WERI-Rb-1 (cell line): ENCODE results near the gene PTPRM.
"Not testable (repeated sequence)": the region's sequence is repeated elsewhere in the genome, so short reads cannot be mapped to it uniquely, and the experiment has no call there.

Experiments used
- DNase-seq: peaks from one replicate; pipeline ENCODE4 v3.0.0-alpha.2; 2020
- H3K27ac ChIP-seq: fragments of 250-450 bp; sonication (Bioruptor Pico); 2 replicates; pipeline ENCODE4 v1.5.1; 2020; ENCODE audit warnings: mild to moderate bottlenecking, moderate library complexity
- H3K27me3 ChIP-seq: fragments of 250-450 bp; sonication (Bioruptor Pico); 2 replicates; pipeline ENCODE4 v1.5.1; 2021; ENCODE audit warnings: mild to moderate bottlenecking, low read depth, moderate library complexity; ENCODE audit not compliant: insufficient read depth, severe bottlenecking
- H3K36me3 ChIP-seq: fragments of 250-450 bp; sonication (Bioruptor Pico); 2 replicates; pipeline ENCODE4 v1.5.1; 2020; ENCODE audit warnings: mild to moderate bottlenecking, moderate library complexity
- H3K4me3 ChIP-seq: 2 replicates; pipeline ENCODE4 v1.5.1; 2011; ENCODE audit warnings: low read depth, mild to moderate bottlenecking, control low read depth, low read length
- H3K9me3 ChIP-seq: fragments of 250-450 bp; sonication (Bioruptor Pico); 2 replicates; pipeline ENCODE4 v1.5.1; 2021; ENCODE audit warnings: mild to moderate bottlenecking, moderate library complexity; ENCODE audit not compliant: severe bottlenecking
- TF ChIP-seq, protein P1 (sequence below): IDR thresholded peaks from 2 replicates; pipeline ENCODE4 v1.5.1; 2011; ENCODE audit warnings: low read depth, mild to moderate bottlenecking, control low read depth, inconsistent platforms, low read length

PTPRM gene

DNA sequence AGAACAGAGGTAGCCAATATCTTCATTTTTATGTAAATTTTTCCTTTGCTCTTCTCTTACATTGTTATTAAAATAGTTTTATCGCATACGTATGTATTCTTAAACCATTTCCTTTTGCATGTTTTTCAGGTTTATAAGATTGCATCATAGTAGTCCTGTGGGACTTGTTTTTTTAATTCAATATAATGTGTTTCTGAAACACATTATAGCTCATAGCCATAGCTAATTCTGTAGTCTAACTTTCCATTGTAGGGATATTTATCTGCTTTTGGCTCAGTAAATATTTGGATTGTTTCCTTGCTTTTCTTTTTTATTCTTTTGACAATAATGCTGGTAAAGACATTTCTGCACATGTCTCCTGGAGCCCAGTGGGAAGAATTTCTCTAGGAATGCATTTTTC is 484.3 kb downstream of the PTPRM start:
- no peak overlapping the region for H3K27ac ChIP-seq
- TF ChIP-seq, protein P1, sequence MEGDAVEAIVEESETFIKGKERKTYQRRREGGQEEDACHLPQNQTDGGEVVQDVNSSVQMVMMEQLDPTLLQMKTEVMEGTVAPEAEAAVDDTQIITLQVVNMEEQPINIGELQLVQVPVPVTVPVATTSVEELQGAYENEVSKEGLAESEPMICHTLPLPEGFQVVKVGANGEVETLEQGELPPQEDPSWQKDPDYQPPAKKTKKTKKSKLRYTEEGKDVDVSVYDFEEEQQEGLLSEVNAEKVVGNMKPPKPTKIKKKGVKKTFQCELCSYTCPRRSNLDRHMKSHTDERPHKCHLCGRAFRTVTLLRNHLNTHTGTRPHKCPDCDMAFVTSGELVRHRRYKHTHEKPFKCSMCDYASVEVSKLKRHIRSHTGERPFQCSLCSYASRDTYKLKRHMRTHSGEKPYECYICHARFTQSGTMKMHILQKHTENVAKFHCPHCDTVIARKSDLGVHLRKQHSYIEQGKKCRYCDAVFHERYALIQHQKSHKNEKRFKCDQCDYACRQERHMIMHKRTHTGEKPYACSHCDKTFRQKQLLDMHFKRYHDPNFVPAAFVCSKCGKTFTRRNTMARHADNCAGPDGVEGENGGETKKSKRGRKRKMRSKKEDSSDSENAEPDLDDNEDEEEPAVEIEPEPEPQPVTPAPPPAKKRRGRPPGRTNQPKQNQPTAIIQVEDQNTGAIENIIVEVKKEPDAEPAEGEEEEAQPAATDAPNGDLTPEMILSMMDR, result no peak
- no peaks in the 10 kb centered on the region for H3K27me3 ChIP-seq
- H3K36me3 ChIP-seq, result no peaks in the 10 kb centered on the region
- no peak overlapping the region for H3K4me3 ChIP-seq
- no peak for DNase-seq
- no peaks in the 10 kb centered on the region for H3K9me3 ChIP-seq

DNA sequence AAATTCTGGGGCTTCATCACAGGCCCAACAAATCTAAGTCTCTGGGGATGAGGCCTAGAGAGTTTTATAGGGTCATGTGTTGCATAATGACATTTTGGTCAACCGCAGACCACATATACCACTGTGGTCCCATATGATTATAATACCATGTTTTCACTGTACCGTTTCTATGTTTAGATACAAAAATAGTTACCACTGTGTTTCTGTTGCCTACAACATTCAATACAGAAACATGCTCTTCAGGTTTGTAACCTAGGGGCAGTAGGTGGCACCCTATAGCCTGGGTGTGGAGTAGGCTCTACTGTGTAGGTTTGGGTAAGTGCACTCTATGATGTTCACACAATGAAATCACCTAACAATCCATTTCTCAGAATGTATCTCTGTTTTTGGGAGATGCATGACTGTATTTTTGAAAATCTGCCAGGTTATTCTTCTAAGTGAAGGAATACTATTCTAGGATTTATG is 485.2 kb downstream of the PTPRM start:
- TF ChIP-seq, protein P1, result no peak; the same call in 1 of the 2 replicates
- no peaks in the 10 kb centered on the region for H3K27me3 ChIP-seq
- no peaks in the 10 kb centered on the region for H3K9me3 ChIP-seq
- no peak overlapping the region for H3K27ac ChIP-seq
- H3K36me3 ChIP-seq, result no peaks in the 10 kb centered on the region
- no peak overlapping the region for H3K4me3 ChIP-seq
- DNase-seq, result no peak

DNA sequence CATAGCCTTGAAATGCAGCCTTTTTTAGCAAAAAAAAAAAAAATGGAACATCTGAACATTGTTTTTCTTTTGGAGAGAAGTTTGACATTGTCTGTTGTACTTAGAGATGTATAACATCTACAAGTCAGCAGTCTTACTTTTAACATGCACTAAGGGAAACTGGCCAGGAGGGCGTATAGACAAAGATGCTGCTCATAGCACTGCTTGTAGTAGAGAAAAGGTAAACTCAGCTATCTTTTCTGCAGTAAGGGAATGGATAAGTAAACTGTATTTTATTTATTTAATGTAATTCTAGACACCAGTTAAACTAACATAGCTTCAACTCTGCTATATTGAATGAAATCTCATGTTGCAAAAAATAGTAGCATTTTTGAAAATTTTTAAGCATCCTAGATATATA is 489.6 kb downstream of the PTPRM start:
- DNase-seq, result no peak
- TF ChIP-seq, protein P1, result no peak
- Histone ChIP-seq H3K9me3 (no peaks in the 10 kb centered on the region), H3K4me3 (no peak overlapping the region), H3K36me3 (no peaks in the 10 kb centered on the region), H3K27me3 (no peaks in the 10 kb centered on the region), H3K27ac (no peak overlapping the region)

DNA sequence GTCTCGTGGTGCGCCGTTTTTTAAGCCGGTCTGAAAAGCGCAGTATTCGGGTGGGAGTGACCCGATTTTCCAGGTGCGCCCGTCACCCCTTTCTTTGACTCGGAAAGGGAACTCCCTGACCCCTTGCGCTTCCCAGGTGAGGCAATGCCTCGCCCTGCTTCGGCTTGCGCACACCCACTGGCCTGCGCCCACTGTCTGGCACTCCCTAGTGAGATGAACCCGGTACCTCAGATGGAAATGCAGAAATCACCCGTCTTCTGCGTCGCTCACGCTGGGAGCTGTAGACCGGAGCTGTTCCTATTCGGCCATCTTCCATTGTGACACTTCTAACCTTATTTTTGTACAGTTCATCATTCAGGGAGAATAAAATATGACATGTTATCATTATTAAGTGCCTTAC is 496.0 kb downstream of the PTPRM start:
- H3K4me3 ChIP-seq, H3K36me3 ChIP-seq, DNase-seq, H3K27ac ChIP-seq, H3K9me3 ChIP-seq, H3K27me3 ChIP-seq: not testable (repeated sequence)

DNA sequence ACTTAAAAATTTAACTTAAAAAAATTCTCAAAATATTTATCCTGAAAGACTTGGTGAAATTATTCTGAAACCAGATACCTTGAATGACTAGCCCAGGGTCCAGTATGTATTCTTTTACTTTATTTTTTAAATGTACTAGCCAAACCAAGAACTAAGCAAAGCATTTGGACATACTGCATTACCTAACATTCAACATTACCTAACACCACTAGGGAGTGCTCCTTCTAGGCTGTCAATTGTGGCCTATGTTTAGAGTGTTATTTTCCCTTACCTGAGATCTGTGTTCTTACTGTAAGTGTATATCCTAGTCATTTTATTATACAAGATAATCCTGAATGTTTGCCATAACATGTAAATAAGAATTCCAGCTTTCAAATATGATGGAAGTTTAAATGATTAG is 496.6 kb downstream of the PTPRM start:
- Histone ChIP-seq H3K36me3 (no peaks in the 10 kb centered on the region), H3K4me3 (no peak overlapping the region), H3K27me3 (no peaks in the 10 kb centered on the region), H3K27ac (no peak overlapping the region), H3K9me3 (no peaks in the 10 kb centered on the region)
- no peak for DNase-seq
- TF ChIP-seq, protein P1, result no peak

DNA sequence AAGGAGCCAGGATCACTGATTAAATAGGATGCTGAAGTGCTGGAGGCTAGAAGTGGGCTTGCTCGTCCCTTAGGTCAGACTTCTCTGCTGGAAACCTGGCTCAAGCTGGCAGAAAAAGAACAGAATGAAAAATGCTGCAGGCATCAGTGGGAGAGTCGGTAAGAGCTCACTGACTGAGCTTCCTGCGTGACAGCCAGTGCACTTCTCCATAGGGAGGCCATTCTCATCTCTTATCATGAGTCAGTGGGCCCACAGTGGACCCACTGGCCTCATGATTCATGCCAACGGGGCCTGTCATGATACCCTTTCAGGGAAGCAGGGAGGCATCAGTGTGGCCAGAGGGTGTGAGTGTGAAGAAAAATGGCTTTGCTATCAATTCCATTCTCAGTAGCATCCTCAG is 498.2 kb downstream of the PTPRM start:
- Histone ChIP-seq H3K4me3 (no peak overlapping the region), H3K27me3 (no peaks in the 10 kb centered on the region), H3K36me3 (no peaks in the 10 kb centered on the region), H3K27ac (no peak overlapping the region), H3K9me3 (no peaks in the 10 kb centered on the region)
- TF ChIP-seq, protein P1, result no peak
- DNase-seq, result no peak
